Measurements from ENCODE around the gene BPIFB2. TPM values are rescaled to one million over a fixed set of nuclear protein-coding genes. Genes with fewer than 3 reads are reported as not detected.

BPIFB2 gene, protein sequence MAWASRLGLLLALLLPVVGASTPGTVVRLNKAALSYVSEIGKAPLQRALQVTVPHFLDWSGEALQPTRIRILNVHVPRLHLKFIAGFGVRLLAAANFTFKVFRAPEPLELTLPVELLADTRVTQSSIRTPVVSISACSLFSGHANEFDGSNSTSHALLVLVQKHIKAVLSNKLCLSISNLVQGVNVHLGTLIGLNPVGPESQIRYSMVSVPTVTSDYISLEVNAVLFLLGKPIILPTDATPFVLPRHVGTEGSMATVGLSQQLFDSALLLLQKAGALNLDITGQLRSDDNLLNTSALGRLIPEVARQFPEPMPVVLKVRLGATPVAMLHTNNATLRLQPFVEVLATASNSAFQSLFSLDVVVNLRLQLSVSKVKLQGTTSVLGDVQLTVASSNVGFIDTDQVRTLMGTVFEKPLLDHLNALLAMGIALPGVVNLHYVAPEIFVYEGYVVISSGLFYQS
- total RNA-seq = not detected
- not detected for total RNA-seq (2013)

DNA sequence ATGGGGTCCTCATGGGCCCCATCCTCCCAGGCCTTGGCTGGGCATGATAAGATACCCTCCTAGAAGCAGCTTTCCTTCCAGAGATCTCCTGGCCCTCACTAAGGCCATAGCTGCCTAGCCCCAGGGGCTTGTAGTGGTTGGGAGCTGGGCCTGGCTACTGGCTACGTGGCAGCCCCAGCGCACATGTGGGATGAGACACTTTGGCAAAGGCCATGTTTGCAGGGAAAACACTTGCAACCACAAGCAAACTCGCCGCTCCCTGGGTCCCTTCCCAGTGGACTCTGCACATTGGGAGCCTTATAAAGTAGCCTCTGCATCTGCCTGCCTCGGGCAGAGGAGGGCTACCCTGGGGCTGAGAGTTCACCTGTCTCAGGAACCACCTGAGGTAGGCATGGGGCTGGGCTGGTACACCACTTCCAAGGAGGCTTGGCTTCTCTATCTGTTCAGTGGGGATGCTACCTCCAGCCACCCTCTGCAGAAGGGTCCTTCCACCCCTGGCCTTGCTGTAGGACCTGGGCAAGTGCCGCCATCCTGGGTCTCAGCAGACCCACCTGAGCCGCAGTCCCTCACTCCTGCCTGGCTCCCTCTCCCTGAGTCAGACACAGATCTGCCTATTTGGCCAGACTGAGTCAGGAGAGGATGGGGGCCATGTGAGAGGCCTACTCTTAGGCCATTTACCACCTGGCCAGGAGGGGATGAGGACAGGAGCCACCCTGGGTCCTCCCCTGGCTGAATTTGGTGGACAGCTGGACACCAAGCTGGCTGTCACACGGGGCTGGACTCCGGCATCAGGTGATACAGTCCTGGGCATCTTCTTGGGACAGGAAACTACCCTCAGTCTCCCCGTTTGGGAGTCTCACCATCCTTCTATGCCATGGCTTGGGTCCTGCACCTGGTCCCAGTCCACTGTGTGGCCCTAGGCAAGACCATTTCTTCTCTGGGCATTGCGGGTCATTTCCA is at the start of gene BPIFB2:
Gene BPIFB2 (plus strand): TSS at position 329 of the 960 bp plus-strand sequence. CDS start 871 bp downstream, outside the sequence.
- H3K27ac Mint-ChIP-seq = no peak within 1 kb of the TSS
- DNase-seq (no peak), ATAC-seq (no peak)
- no peaks in the 10 kb centered on the region for H3K9me3 ChIP-seq (ENCODE audit: control insufficient read depth, insufficient read depth, low read length)
- H3K36me3 ChIP-seq (ENCODE audit: control insufficient read depth, insufficient read depth, low read length) = no peaks in the 10 kb centered on the region
- no peaks in the 10 kb centered on the region for H3K36me3 Mint-ChIP-seq
- H3K4me3 ChIP-seq (ENCODE audit: low read length) = no peak within 1 kb of the TSS
- WGBS (ENCODE audit: insufficient coverage) = 92% methylated on average over 11 of the region's 11 CpGs
- H3K27me3 Mint-ChIP-seq (ENCODE audit: low read depth in 2 of 2) = no peaks in the 10 kb centered on the region
- H3K4me3 Mint-ChIP-seq = no peak within 1 kb of the TSS
- no peaks in the 10 kb centered on the region for H3K9me3 Mint-ChIP-seq
- no peaks in the 10 kb centered on the region for H3K4me1 Mint-ChIP-seq
- H3K27me3 ChIP-seq (ENCODE audit: control insufficient read depth, insufficient read depth, low read length) = no peaks in the 10 kb centered on the region
- no peak within 1 kb of the TSS for H3K27ac ChIP-seq (ENCODE audit: low read length)
- H3K4me1 ChIP-seq (ENCODE audit: control insufficient read depth, insufficient read depth, low read length) = no peaks in the 10 kb centered on the region
- TF ChIP-seq, protein P1, sequence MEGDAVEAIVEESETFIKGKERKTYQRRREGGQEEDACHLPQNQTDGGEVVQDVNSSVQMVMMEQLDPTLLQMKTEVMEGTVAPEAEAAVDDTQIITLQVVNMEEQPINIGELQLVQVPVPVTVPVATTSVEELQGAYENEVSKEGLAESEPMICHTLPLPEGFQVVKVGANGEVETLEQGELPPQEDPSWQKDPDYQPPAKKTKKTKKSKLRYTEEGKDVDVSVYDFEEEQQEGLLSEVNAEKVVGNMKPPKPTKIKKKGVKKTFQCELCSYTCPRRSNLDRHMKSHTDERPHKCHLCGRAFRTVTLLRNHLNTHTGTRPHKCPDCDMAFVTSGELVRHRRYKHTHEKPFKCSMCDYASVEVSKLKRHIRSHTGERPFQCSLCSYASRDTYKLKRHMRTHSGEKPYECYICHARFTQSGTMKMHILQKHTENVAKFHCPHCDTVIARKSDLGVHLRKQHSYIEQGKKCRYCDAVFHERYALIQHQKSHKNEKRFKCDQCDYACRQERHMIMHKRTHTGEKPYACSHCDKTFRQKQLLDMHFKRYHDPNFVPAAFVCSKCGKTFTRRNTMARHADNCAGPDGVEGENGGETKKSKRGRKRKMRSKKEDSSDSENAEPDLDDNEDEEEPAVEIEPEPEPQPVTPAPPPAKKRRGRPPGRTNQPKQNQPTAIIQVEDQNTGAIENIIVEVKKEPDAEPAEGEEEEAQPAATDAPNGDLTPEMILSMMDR (IDR thresholded peaks at IDR 0.05) = no peak
- intact Hi-C loops (cut with micrococcal nuclease) = no loop called here

DNA sequence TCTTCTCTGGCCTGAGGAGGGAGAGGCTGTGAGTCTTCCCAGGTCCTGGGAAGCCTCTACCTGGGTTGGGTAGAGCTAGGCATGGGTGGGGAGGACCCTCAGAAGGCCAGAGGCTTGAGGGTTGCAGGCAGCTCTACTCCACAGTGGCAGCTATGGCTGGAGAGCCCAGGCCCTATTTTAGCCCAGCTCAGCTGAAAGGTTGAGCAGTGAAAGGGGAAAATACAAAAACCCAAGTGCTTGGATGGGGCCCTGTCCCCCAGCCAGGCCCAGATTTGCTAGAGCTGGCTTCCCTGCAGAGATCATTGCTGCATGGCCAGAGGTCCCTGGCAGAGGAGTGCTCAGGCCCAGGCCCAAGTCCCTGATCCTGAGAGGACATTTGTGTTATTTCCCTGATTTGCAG is 48.9 kb upstream of the BPIFB2 start:
- Mint-ChIP-seq H3K9me3 (peaks cover 4 to 10% of the 10 kb centered on the region in 2 donors), H3K27me3 (ENCODE audit: low read depth in 2 of 2) (peaks cover 4 to 7% of the 10 kb centered on the region in 2 donors), H3K36me3 (peaks cover 14% of the 10 kb centered on the region), H3K4me3 (no peak overlapping the region), H3K27ac (no peak overlapping the region), H3K4me1 (peaks cover 0 to 3% of the 10 kb centered on the region in 2 donors)
- Histone ChIP-seq H3K27ac (ENCODE audit: low read length) (no peak overlapping the region), H3K4me1 (ENCODE audit: control insufficient read depth, insufficient read depth, low read length) (no peaks in the 10 kb centered on the region), H3K9me3 (ENCODE audit: control insufficient read depth, insufficient read depth, low read length) (peaks cover 7% of the 10 kb centered on the region), H3K27me3 (ENCODE audit: control insufficient read depth, insufficient read depth, low read length) (no peaks in the 10 kb centered on the region), H3K36me3 (ENCODE audit: control insufficient read depth, insufficient read depth, low read length) (no peaks in the 10 kb centered on the region), H3K4me3 (ENCODE audit: low read length) (no peak overlapping the region)
- intact Hi-C loops (cut with micrococcal nuclease) = no loop called here
- TF ChIP-seq, protein P1 (IDR thresholded peaks at IDR 0.05) = no peak
- DNase-seq (no peak), ATAC-seq (no peak)

DNA sequence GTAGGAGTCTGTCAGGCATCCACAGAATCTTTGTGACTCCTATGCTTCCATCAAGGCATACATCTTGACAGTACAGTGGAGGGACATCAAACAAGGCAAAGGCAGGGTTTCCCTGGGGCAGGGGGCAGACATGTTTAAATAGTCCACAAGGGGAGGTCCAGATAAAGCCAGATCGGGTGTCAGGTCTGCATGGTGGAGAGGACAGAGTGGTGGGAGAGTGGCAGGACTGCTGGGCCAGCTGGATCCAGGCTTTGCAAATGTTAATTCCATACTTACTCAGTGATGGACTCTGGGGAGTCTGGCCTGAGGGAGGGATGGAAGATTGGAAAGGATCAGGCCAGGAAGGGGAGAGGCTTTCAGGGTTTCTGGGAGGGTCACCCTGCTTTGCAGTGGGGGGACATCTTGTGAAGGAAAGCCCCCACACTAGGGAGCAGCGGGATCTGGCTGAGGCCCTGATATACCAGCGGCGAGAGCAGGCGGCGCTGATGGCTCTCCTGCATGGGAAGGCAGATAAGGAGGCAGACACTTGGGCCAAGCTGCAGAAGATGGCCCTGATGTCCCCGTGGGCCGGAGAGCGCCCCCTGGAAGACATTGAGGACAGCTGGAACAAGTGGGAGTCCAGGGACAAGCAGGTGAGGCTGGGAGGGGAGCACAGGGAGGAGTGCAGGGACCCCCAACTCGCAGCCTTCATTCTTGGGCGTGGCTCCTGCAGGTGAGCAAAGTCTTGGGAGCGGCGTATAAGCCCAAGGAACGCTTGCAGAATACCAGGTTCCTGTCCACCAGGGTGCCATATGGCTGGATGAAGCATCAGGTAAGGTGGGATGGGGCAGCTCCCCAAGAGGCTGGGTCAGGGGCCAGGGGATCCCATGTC is 47.9 kb upstream of the BPIFB2 start:
- H3K36me3 Mint-ChIP-seq = peaks cover 14% of the 10 kb centered on the region
- TF ChIP-seq, protein P1 (IDR thresholded peaks at IDR 0.05) = no peak
- Histone ChIP-seq H3K27me3 (ENCODE audit: control insufficient read depth, insufficient read depth, low read length) (no peaks in the 10 kb centered on the region), H3K9me3 (ENCODE audit: control insufficient read depth, insufficient read depth, low read length) (peaks cover 7% of the 10 kb centered on the region), H3K4me3 (ENCODE audit: low read length) (no peak overlapping the region), H3K4me1 (ENCODE audit: control insufficient read depth, insufficient read depth, low read length) (no peaks in the 10 kb centered on the region), H3K36me3 (ENCODE audit: control insufficient read depth, insufficient read depth, low read length) (no peaks in the 10 kb centered on the region), H3K27ac (ENCODE audit: low read length) (no peak overlapping the region)
- H3K27me3 Mint-ChIP-seq (ENCODE audit: low read depth in 2 of 2) = peaks cover 4 to 7% of the 10 kb centered on the region in 2 donors
- ATAC-seq (peak in 1 of 3 donors; percentile 11), DNase-seq (no peak)
- H3K9me3 Mint-ChIP-seq = peaks cover 4 to 10% of the 10 kb centered on the region in 2 donors
- 93% methylated on average over 14 of the region's 14 CpGs for WGBS (ENCODE audit: insufficient coverage)
- no peak overlapping the region for H3K27ac Mint-ChIP-seq
- peaks cover 0 to 3% of the 10 kb centered on the region in 2 donors for H3K4me1 Mint-ChIP-seq
- H3K4me3 Mint-ChIP-seq = no peak overlapping the region
- intact Hi-C loops (cut with micrococcal nuclease) = no loop called here

All from natural killer cell (primary cell).